Neural crest cell (in vitro differentiated cells): ENCODE results near the gene PPP1R13B. TPM values are rescaled to one million over a fixed set of nuclear protein-coding genes. Genes with fewer than 3 reads are reported as not detected.

Source experiments
- DNase-seq: peaks from one replicate; pipeline ENCODE4 v3.0.0; 2021; ENCODE audit warnings: low read depth, mixed read lengths, low spot score
- H3K27ac Mint-ChIP-seq: one replicate; pipeline ENCODE4 v1.8.0; 2021; ENCODE audit warnings: mild to moderate bottlenecking, mixed read lengths; ENCODE audit not compliant: unreplicated experiment
- H3K27me3 Mint-ChIP-seq: 2 replicates; pipeline ENCODE4 v1.8.0; 2021; ENCODE audit warnings: low read depth, mild to moderate bottlenecking, mixed read lengths
- H3K36me3 Mint-ChIP-seq: 2 replicates; pipeline ENCODE4 v1.8.0; 2021; ENCODE audit warnings: low read depth, mild to moderate bottlenecking, mixed read lengths
- H3K4me1 Mint-ChIP-seq: 2 replicates; pipeline ENCODE4 v1.8.0; 2021; ENCODE audit warnings: mixed read lengths
- H3K4me3 Mint-ChIP-seq: one replicate; pipeline ENCODE4 v1.8.0; 2021; ENCODE audit warnings: mild to moderate bottlenecking, mixed read lengths
- H3K9me3 Mint-ChIP-seq: 2 replicates; pipeline ENCODE4 v1.8.0; 2021; ENCODE audit warnings: mixed read lengths
- CTCF ChIP-seq: fragments of 200-600 bp; sonication (generic); conservative IDR thresholded peaks from 2 replicates; pipeline ENCODE4 v1.5.0; 2021; ENCODE audit warnings: antibody characterized with exemption, mild to moderate bottlenecking
- total RNA-seq: library from RNA; stranded (reverse); gene quantifications from 2 replicates; pipeline ENCODE4 v1.2.1, GENCODE V29; 2021

Gene PPP1R13B
- total RNA-seq, 1 donor from 2014 or later = 6.8 TPM

GRCh38 chr14:103883263-103883523, 35.8 kb upstream of the PPP1R13B start:
- Mint-ChIP-seq H3K4me1 (peaks cover 11% of the 10 kb centered on the region), H3K36me3 (no peaks in the 10 kb centered on the region), H3K27ac (no peak overlapping the region), H3K4me3 (no peak overlapping the region), H3K9me3 (no peaks in the 10 kb centered on the region), H3K27me3 (peaks cover 5% of the 10 kb centered on the region)
- no peak for DNase-seq
- no peak for TF ChIP-seq CTCF

- no peak for TF ChIP-seq CTCF
- Mint-ChIP-seq H3K9me3 (no peaks in the 10 kb centered on the region), H3K27me3 (peaks cover 5% of the 10 kb centered on the region), H3K4me1 (peaks cover 11% of the 10 kb centered on the region), H3K36me3 (no peaks in the 10 kb centered on the region), H3K27ac (no peak overlapping the region), H3K4me3 (no peak overlapping the region)
- no peak for DNase-seq
These were observed 35.3 kb upstream of the PPP1R13B start for GRCh38 chr14:103882503-103883262.

- H3K36me3 Mint-ChIP-seq = no peaks in the 10 kb centered on the region
- TF ChIP-seq CTCF = no peak
These were observed 34.2 kb upstream of the PPP1R13B start for GRCh38 chr14:103881268-103882201.

GRCh38 chr14:103880348-103881267, 33.2 kb upstream of the PPP1R13B start:
- TF ChIP-seq CTCF = no peak
- no peak overlapping the region for H3K4me3 Mint-ChIP-seq
- H3K9me3 Mint-ChIP-seq = no peaks in the 10 kb centered on the region
- peaks cover 3% of the 10 kb centered on the region for H3K4me1 Mint-ChIP-seq
- no peaks in the 10 kb centered on the region for H3K36me3 Mint-ChIP-seq
- DNase-seq = no peak
- H3K27ac Mint-ChIP-seq = no peak overlapping the region
- H3K27me3 Mint-ChIP-seq = no peaks in the 10 kb centered on the region

More at GRCh38 chr14:103881268-103882201, 34.2 kb upstream of the PPP1R13B start:
- Mint-ChIP-seq H3K27me3 (peaks cover 5% of the 10 kb centered on the region), H3K27ac (no peak overlapping the region), H3K4me3 (no peak overlapping the region), H3K4me1 (peaks cover 9% of the 10 kb centered on the region), H3K9me3 (no peaks in the 10 kb centered on the region)
- DNase-seq = no peak

- Mint-ChIP-seq H3K27me3 (no peaks in the 10 kb centered on the region), H3K4me3 (no peak overlapping the region), H3K27ac (no peak overlapping the region), H3K36me3 (no peaks in the 10 kb centered on the region), H3K4me1 (peaks cover 3% of the 10 kb centered on the region), H3K9me3 (no peaks in the 10 kb centered on the region)
- no peak for TF ChIP-seq CTCF
- no peak for DNase-seq
These were observed 32.4 kb upstream of the PPP1R13B start for GRCh38 chr14:103879570-103880347.
